K562 (cell line): ENCODE measurements around the gene HLA-DOB. TPM values are rescaled to one million over a fixed set of nuclear protein-coding genes. Genes with fewer than 3 reads are reported as not detected.

ENCODE experiments used
- ATF1 ChIP-seq, 2 experiments: fragments of 450-650 bp in 1 of 2; IDR thresholded peaks; 2 replicates each; pipeline ENCODE4 v1.6.1; 2016; ENCODE audit warnings: missing compliant biosample characterization in 1 of 2, missing genetic modification characterization in 1 of 2
- CREB1 ChIP-seq, 2 experiments: sonication (generic) in 1 of 2; formaldehyde crosslinking in 1 of 2; IDR thresholded peaks; 2 replicates each; pipeline versions ENCODE4 v1.6.1 to v1.8.0; 2012 to 2022; ENCODE audit warnings: inconsistent platforms in 1 of 2, mild to moderate bottlenecking in 1 of 2, missing genetic modification reagents in 1 of 2, moderate library complexity in 1 of 2
- HDGF ChIP-seq: fragments of 450-650 bp; IDR thresholded peaks from 2 replicates; pipeline ENCODE4 v1.6.1; 2016
- KAT7 ChIP-seq: sonication (generic); formaldehyde crosslinking; IDR thresholded peaks from 2 replicates; pipeline ENCODE4 v1.8.0; 2022; ENCODE audit warnings: missing genetic modification reagents, mild to moderate bottlenecking, borderline replicate concordance
- MXD1 ChIP-seq: fragments of 250-450 bp; sonication (Bioruptor Pico); IDR thresholded peaks from 2 replicates; pipeline ENCODE4 v1.8.0; 2021; ENCODE audit warnings: borderline replicate concordance, mild to moderate bottlenecking, moderate library complexity; ENCODE audit not compliant: poor library complexity, severe bottlenecking
- POLR2B ChIP-seq: fragments of 450-650 bp; IDR thresholded peaks from 2 replicates; pipeline ENCODE4 v1.6.1; 2018; ENCODE audit warnings: low read depth; ENCODE audit not compliant: partially characterized antibody
- POLR2H ChIP-seq: IDR thresholded peaks from 2 replicates; pipeline ENCODE4 v1.6.1; 2016; ENCODE audit warnings: missing genetic modification characterization, low read depth, mild to moderate bottlenecking, control low read depth, missing compliant biosample characterization, moderate library complexity
- POLR3G ChIP-seq: IDR thresholded peaks from 2 replicates; pipeline ENCODE4 v1.6.1; 2011; ENCODE audit not compliant: insufficient read length, insufficient replicate concordance; ENCODE audit errors: extremely low read depth
- SAP30 ChIP-seq: fragments of 200-600 bp; sonication (generic); IDR thresholded peaks from 2 replicates; pipeline ENCODE4 v1.6.1; 2012; ENCODE audit warnings: borderline replicate concordance, low read depth, mild to moderate bottlenecking, moderate library complexity, low read length, control low read depth, inconsistent platforms; ENCODE audit not compliant: insufficient read depth, poor library complexity, severe bottlenecking
- STAG1 ChIP-seq: sonication (generic); formaldehyde crosslinking; IDR thresholded peaks from 2 replicates; pipeline ENCODE4 v1.5.0; 2020; ENCODE audit warnings: missing genetic modification reagents, borderline replicate concordance
- TCF3 ChIP-seq: sonication (generic); formaldehyde crosslinking; IDR thresholded peaks from 2 replicates; pipeline ENCODE4 v1.4.0; 2020; ENCODE audit warnings: mild to moderate bottlenecking, missing genetic modification reagents
- ZBTB7A ChIP-seq: IDR thresholded peaks from 2 replicates; pipeline ENCODE4 v1.6.1; 2011; ENCODE audit warnings: low read depth, mild to moderate bottlenecking, low read length, moderate library complexity, borderline replicate concordance; ENCODE audit not compliant: control insufficient read depth
- ZFX ChIP-seq: sonication (generic); formaldehyde crosslinking; IDR thresholded peaks from 2 replicates; pipeline ENCODE4 v1.8.0; 2022; ENCODE audit warnings: mild to moderate bottlenecking, missing genetic modification reagents, moderate library complexity
- ZNF282 ChIP-seq: sonication (generic); formaldehyde crosslinking; IDR thresholded peaks from 2 replicates; pipeline ENCODE4 v1.8.1; 2023; ENCODE audit warnings: missing genetic modification reagents
- polyA plus RNA-seq, 8 experiments: library from polyadenylated mRNA; depleted of rRNA in 4 of 8; stranded (reverse) in 5 of 8; unstranded in 3 of 8; fragments of >200 nt; fragmentation: Nextera tagmentation in 2 of 8; fragmentation: Illumina TruSeq in 1 of 8; extraction: Ambion mirVana in 2 of 8; extraction: Trizol in 1 of 8; gene quantifications; 2 replicates each; pipeline versions ENCODE4 v1.2.1 to v1.2.3, GENCODE V29; 2011 to 2014; ENCODE audit warnings: inconsistent platforms in 1 of 8, missing spikeins in 1 of 8
- total RNA-seq, 7 experiments: library from RNA; depleted of rRNA in 6 of 7; stranded (reverse); fragments of >200 nt in 6 of 7; fragmentation: Illumina TruSeq in 2 of 7; extraction: Trizol in 2 of 7; gene quantifications; 2 replicates each; pipeline versions ENCODE4 v1.2.1 to v1.2.3, GENCODE V29; 2011 to 2021; ENCODE audit warnings: low replicate concordance in 1 of 7
- TF ChIP-seq, protein P1 (sequence below), 2 experiments: fragments of 450-650 bp; IDR thresholded peaks; 2 replicates each; pipeline ENCODE4 v1.6.1; 2016
- TF ChIP-seq, protein P2 (sequence below): sonication (generic); formaldehyde crosslinking; IDR thresholded peaks from 2 replicates; pipeline ENCODE4 v1.4.0; 2020; ENCODE audit warnings: mild to moderate bottlenecking, missing genetic modification reagents
- TF ChIP-seq, protein P3 (sequence below): fragments of 200-800 bp; sonication (Bioruptor generic); IDR thresholded peaks from 2 replicates; pipeline ENCODE4 v1.6.1; 2017; ENCODE audit warnings: missing genetic modification characterization, missing compliant biosample characterization
- TF ChIP-seq, protein P4 (sequence below): sonication (generic); formaldehyde crosslinking; IDR thresholded peaks from 2 replicates; pipeline ENCODE4 v1.8.1; 2023; ENCODE audit warnings: mild to moderate bottlenecking, missing genetic modification reagents

Gene HLA-DOB
- total and polyA plus RNA-seq, 9 of the 15 experiments (the other 6 are each of a cell fraction or from before 2014, with no cell fraction given): 1.2 to 4.0 (median 2.5) TPM

GRCh38 chr6:32838114-32838958 is 21.5 kb upstream of the HLA-DOB start, which contains the start of gene TAP2 (continued):
- TF ChIP-seq CREB1 (IDR thresholded peaks at IDR 0.05) (no peak), CREB1 (CRISPR knock-in tag; IDR thresholded peaks at IDR 0.05) (peak; percentile 69), HDGF (no peak), ZBTB7A (peak; percentile 64; the same call in 1 of the 2 replicates), ZNF282 (CRISPR knock-in tag) (no peak), STAG1 (CRISPR knock-in tag) (peak; percentile 56; the same call in 1 of the 2 replicates), TCF3 (CRISPR knock-in tag) (peak; percentile 9), POLR2H (tag) (no peak), KAT7 (CRISPR knock-in tag) (no peak), POLR2B (peak; percentile 57), SAP30 (peak; percentile 46), MXD1 (CRISPR knock-in tag) (no peak), ATF1 (CRISPR knock-in tag; IDR thresholded peaks at IDR 0.05) (no peak), ATF1 (tag; IDR thresholded peaks at IDR 0.05) (peak; percentile 67), POLR3G (no peak), ZFX (peak; percentile 68)
- TF ChIP-seq, protein P1, sequence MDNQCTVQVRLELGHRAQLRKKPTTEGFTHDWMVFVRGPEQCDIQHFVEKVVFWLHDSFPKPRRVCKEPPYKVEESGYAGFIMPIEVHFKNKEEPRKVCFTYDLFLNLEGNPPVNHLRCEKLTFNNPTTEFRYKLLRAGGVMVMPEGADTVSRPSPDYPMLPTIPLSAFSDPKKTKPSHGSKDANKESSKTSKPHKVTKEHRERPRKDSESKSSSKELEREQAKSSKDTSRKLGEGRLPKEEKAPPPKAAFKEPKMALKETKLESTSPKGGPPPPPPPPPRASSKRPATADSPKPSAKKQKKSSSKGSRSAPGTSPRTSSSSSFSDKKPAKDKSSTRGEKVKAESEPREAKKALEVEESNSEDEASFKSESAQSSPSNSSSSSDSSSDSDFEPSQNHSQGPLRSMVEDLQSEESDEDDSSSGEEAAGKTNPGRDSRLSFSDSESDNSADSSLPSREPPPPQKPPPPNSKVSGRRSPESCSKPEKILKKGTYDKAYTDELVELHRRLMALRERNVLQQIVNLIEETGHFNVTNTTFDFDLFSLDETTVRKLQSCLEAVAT (IDR thresholded peaks at IDR 0.05): 0 out of 4 replicates have a peak, but pooled peaks of 1 of the 2 experiments have one; percentile 18
- TF ChIP-seq, protein P2, sequence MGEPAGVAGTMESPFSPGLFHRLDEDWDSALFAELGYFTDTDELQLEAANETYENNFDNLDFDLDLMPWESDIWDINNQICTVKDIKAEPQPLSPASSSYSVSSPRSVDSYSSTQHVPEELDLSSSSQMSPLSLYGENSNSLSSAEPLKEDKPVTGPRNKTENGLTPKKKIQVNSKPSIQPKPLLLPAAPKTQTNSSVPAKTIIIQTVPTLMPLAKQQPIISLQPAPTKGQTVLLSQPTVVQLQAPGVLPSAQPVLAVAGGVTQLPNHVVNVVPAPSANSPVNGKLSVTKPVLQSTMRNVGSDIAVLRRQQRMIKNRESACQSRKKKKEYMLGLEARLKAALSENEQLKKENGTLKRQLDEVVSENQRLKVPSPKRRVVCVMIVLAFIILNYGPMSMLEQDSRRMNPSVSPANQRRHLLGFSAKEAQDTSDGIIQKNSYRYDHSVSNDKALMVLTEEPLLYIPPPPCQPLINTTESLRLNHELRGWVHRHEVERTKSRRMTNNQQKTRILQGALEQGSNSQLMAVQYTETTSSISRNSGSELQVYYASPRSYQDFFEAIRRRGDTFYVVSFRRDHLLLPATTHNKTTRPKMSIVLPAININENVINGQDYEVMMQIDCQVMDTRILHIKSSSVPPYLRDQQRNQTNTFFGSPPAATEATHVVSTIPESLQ: no peak
- TF ChIP-seq, protein P3, sequence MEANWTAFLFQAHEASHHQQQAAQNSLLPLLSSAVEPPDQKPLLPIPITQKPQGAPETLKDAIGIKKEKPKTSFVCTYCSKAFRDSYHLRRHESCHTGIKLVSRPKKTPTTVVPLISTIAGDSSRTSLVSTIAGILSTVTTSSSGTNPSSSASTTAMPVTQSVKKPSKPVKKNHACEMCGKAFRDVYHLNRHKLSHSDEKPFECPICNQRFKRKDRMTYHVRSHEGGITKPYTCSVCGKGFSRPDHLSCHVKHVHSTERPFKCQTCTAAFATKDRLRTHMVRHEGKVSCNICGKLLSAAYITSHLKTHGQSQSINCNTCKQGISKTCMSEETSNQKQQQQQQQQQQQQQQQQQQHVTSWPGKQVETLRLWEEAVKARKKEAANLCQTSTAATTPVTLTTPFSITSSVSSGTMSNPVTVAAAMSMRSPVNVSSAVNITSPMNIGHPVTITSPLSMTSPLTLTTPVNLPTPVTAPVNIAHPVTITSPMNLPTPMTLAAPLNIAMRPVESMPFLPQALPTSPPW: peak; percentile 73
- TF ChIP-seq, protein P4, sequence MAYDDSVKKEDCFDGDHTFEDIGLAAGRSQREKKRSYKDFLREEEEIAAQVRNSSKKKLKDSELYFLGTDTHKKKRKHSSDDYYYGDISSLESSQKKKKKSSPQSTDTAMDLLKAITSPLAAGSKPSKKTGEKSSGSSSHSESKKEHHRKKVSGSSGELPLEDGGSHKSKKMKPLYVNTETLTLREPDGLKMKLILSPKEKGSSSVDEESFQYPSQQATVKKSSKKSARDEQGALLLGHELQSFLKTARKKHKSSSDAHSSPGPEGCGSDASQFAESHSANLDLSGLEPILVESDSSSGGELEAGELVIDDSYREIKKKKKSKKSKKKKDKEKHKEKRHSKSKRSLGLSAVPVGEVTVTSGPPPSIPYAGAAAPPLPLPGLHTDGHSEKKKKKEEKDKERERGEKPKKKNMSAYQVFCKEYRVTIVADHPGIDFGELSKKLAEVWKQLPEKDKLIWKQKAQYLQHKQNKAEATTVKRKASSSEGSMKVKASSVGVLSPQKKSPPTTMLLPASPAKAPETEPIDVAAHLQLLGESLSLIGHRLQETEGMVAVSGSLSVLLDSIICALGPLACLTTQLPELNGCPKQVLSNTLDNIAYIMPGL: no peak; the same call in 1 of the 2 replicates
